ENCODE measurements around the gene NPTXR. TPM values are rescaled to one million over a fixed set of nuclear protein-coding genes. Genes with fewer than 3 reads are reported as not detected.

Gene NPTXR
- total and polyA plus RNA-seq, 2 of the 4 experiments (the other 2 are of a cell fraction) = 0.36 to 2.2 TPM

- CTCF ChIA-PET = no interaction called here
- no peaks in the 10 kb centered on the region for H3K27me3 ChIP-seq (ENCODE audit: control insufficient read depth, insufficient read depth, low read length)
- no peak overlapping the region for H3K4me2 ChIP-seq (ENCODE audit: low read depth, low read length)
- no peak overlapping the region for H3K4me3 ChIP-seq (ENCODE audit: insufficient read depth, low read depth, low read length)
- intact Hi-C loops (cut with micrococcal nuclease) = no loop called here
- peaks cover 14% of the 10 kb centered on the region; the same call in 1 of the 2 replicates for H3K36me3 ChIP-seq (ENCODE audit: control insufficient read depth, insufficient read depth, low read length)
- no peak overlapping the region for H3K27ac ChIP-seq (ENCODE audit: insufficient read depth, low read length)
- H2AFZ ChIP-seq (replicated peaks; ENCODE audit: low read length, poor library complexity) = no peak overlapping the region
- no peak overlapping the region for H2AK5ac ChIP-seq (ENCODE audit: low read depth, low read length)
- H2BK20ac ChIP-seq (ENCODE audit: low read depth, low read length) = no peak overlapping the region
- DNase-seq (no peak), ATAC-seq (ENCODE audit: low read depth) (no peak)
- H3K9me1 ChIP-seq (ENCODE audit: insufficient read depth, low read length) = no peaks in the 10 kb centered on the region
- H3K23ac ChIP-seq (ENCODE audit: low read depth, low read length) = no peak overlapping the region
- dilution Hi-C loops (cut with HindIII; ENCODE audit: low sequenced_read_pairs, unreplicated experiment) = no loop called here
- no peak overlapping the region for H2BK15ac ChIP-seq (ENCODE audit: low read depth, low read length)
- H2BK5ac ChIP-seq (ENCODE audit: low read depth, low read length, poor library complexity, severe bottlenecking) = no peak overlapping the region
- H3K79me1 ChIP-seq (ENCODE audit: low read depth in 1 of 2, low read length in 2 of 2) = 0 out of 4 replicates have a peak, but pooled peaks cover 0 to 3% of the 10 kb centered on the region in 2 experiments
- no peak overlapping the region for H3K18ac ChIP-seq (ENCODE audit: low read depth, low read length)
- no peak overlapping the region for H3K56ac ChIP-seq (ENCODE audit: extremely low read depth, insufficient read depth, low read length)
- no peak overlapping the region for H2BK120ac ChIP-seq (ENCODE audit: low read depth, low read length)
- no peak overlapping the region for H3K4ac ChIP-seq (ENCODE audit: low read depth, low read length)
- POLR2A ChIA-PET (ENCODE audit: unreplicated experiment) = no interaction called here
- H3K9me3 ChIP-seq (ENCODE audit: control insufficient read depth, insufficient read depth, low read length) = no peaks in the 10 kb centered on the region
- no peaks in the 10 kb centered on the region for H3K4me1 ChIP-seq (ENCODE audit: control insufficient read depth, insufficient read depth, low read length)
- no peak overlapping the region for H2AK9ac ChIP-seq (replicated peaks; ENCODE audit: low read depth, low read length, poor library complexity)
- 56% methylated on average over 2 of the region's 6 CpGs; no CpG with 5 or more reads in 1 of the 2 experiments for WGBS, 2 experiments (ENCODE audit: extremely low coverage in 2 of 2, insufficient read length in 1 of 2)
- no TSS peak for BruUV-seq (replicated peaks)
- TF ChIP-seq ELK1 (IDR thresholded peaks at IDR 0.05; ENCODE audit: borderline replicate concordance, low read depth, low read length) = no peak
- H4K5ac ChIP-seq (ENCODE audit: low read depth, low read length) = no peak overlapping the region
- in situ Hi-C loops (cut with MboI; ENCODE audit: low sequenced_read_pairs) = no loop called here
- no peak overlapping the region for H4K8ac ChIP-seq (ENCODE audit: low read depth in 2 of 2, low read length in 2 of 2)
- no peak overlapping the region for H4K91ac ChIP-seq (ENCODE audit: insufficient read depth, low read depth, low read length)
- no peaks in the 10 kb centered on the region; the same call in 1 of the 2 replicates for H4K20me1 ChIP-seq (ENCODE audit: insufficient read depth, low read length)
- no peak overlapping the region for H3K14ac ChIP-seq (replicated peaks; ENCODE audit: low read depth, low read length)
- no peak overlapping the region for H3K9ac ChIP-seq (ENCODE audit: low read depth, low read length)
Measured at GRCh38 chr22:38776086-38776485, 67.7 kb downstream of the NPTXR start.

Data from IMR-90 (cell line).